HG02642 (cell line): ENCODE measurements around the gene GCNT2.
A peak's percentile ranks its signal among the peaks of the same experiment; 100 is the strongest.
"Not testable (repeated sequence)": the region's sequence is repeated elsewhere in the genome, so short reads cannot be mapped to it uniquely, and the experiment has no call there.

Experiments used
- ATAC-seq: cut with Tn5 transposase; IDR thresholded peaks from one replicate; pipeline ENCODE4 v1.9.1; 2021; ENCODE audit warnings: mild to moderate bottlenecking; ENCODE audit not compliant: unreplicated experiment, poor library complexity

The GCNT2 gene

DNA sequence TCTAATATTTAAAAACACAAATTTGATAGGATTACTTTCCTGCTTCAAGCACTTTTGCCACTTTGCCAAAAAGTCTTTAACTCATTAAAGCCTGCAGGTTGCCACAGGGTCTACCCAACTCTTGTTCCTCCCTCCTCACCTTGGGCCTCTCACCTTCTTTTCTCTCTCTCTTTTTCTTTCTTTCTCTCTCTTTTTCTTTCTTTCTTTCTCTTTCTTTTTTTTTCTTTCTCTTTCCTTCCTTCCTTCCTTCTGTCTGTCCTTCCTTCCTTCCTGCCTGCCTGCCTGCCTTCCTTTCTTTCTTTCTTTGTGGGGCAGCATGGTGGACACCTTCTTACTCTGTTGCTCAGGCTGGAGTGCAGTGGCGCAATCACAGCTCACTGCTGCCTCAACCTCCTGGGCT is 123.1 kb downstream of the GCNT2 start:
- no peak for ATAC-seq

DNA sequence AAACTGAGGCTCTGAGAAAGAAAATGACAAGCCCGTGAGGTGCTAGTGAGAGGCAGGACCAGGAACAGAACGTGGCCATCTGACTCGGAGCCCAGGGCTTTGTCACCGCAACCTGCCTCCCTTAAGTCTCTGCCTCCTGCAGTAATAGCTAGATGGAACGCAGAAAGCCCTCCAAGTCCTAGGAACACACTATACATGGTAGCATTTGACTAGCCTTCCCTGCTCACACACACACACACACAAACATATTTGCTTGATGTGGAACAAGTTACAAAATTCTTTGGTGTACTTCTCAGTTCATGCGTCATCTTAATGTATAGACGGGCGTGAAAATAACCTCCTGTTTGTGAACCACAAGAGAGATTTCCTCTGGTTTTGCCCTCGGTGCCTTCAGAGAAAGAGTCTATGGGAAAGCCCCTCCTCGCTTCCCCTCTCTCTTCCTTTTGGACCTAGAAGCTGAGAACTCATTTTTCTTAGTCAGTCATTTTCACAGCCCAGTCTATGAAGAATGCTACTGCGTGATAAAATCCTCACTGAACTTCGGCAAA is 134.4 kb downstream of the GCNT2 start:
- ATAC-seq: peak; percentile 41

DNA sequence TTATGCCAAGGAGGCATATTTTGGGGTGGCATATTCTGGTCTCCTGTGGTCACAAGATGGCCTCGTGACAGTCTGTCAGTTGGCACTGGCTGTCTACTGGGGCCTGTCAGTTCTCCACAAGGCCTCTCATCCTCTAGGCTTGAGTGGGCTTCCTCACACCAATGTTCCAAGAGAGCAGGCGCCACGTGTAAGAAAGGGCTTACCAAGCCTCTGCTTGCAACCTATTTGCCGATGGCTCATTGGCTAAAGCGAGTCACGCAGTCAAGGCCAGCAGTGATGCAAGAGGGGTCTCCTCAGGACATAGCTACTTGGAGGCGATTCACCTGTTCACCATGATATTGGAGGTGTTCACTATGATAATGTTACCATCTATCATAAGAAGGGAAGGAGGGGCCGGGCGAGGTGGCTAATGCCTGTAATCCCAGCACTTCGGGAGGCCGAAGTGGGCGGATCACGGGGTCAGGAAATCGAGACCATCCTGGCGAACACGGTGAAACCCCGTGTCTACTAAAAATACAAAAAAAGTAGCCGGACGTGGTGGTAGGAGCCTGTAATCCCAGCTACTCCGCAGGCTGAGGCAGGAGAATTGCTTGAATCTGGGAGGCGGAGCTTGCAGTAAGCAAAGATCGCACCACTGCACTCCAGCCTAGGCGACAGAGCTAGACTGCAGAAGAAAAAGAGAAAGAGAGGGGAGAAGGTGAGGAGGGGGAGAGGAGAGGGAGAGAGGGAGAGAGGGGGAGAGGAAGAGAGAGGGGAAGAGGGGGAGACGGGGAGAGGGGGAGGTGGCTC is 138.0 kb downstream of the GCNT2 start:
- ATAC-seq: no peak

DNA sequence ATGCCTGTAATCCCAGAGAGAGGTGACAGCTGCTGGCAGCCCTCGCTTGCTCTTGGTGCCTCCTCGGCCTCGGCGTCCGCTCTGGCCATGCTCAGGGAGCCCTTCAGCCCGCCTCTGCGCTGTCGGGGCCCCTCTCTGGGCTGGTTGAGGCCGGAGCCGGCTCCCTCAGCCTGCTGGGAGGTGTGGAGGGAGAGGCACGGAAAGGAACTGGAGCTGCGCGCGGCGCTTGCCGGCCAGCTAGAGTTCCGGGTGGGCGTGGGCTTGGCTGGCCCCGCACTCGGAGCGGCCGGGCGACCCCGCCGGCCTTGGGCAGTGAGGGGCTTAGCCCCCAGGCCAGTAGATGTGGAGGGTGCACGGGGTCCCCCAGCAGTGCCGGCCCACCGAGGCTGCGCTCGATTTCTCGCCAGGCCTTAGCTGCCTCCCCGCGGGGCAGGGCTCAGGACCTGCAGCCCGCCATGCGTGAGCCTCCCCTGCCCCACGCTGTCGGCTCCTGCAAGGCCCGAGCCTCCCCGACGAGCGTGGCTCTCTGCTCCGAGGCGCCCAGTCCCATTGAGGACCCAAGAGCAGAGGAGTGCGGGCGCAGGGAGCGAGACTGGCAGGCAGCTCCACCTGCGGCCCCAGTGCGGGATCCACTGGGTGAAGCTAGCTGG is 138.7 kb downstream of the GCNT2 start:
- ATAC-seq: no peak

DNA sequence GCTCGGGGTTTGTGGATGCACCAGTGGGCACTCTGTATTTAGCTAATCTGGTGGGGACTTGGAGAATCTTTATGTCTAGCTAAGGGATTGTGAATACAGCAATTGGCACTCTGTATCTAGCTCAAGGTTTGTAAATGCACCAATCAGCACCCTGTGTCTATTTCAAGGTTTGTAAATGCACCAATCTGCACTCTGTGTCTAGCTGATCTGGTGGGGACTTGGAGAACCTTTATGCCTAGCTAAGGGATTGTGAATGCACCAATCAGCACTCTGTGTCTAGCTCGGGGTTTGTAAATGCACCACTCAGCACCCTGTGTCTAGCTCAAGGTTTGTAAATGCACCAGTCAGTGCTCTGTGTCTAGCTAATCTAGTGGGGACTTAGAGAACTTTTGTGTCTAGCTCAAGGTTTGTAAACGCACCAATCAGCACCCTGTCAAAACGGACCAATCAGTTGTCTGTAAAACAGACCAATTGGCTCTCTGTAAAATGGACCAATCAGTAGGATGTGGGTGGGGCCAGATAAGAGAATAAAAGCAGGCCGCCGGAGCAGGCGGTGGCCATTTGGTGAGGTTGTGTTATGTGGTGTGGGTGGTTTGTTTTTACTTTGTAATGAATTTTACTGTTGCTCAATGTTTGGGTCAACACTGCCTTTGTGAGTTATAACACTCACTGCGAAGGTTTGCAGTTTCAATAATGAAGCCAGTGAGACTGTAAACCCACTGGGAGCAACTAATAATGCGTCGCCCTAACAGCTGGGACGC is 139.5 kb downstream of the GCNT2 start:
- not testable (repeated sequence) for ATAC-seq

DNA sequence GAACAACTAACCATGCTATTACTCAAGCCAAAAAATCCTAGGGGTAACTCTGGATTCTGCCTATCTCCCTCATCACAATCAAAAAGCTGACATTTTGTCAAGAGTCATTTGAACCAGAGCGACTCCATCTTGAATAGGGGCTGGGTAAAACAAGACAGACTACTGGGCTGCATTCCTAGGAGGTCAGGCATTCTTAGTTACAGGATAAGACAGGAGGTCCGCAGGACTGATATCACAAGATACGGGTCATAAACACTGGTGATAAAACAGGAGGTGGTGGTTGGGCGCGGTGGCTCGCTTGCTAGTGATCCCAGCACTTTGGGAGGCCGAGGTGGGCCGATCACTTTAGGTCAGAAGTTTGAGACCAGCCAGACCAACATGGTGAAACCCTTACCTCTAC is 141.1 kb downstream of the GCNT2 start:
- ATAC-seq: no peak

DNA sequence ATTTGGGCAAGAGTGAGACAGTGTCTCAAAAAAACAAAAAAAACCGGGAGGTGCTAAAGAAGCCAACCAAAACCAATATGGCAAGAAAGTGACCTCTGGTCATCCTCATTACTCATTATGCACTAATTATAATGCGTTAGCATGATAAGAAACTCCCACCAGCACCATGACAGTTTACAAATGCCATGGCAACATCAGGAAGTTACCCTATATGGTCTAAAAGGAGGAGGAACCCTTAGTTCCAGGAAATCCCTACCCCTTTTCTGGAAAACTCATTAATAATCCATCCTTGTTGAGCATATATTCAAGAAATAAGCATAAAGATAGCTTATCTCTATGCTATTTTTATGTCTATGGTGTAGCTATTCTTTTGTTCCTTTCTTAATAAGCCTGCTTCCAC is 141.6 kb downstream of the GCNT2 start:
- ATAC-seq: no peak

DNA sequence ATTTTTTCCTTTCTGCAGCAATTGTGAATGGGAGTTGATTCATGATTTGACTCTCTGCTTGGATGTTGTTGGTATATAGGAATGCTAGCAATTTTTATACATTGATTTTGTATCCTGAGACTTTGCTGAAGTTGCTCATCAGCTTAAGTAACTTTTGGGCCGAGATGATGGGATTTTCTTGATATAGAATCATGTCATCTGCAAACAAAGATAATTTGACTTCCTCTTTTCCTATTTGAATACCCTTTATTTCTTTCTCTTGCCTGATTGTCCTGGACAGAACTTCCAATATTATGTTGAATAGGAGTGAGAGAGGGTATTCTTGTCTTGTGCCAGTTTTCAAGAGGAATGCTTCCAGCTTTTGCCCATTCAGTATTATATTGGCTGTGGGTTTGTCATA is 144.4 kb downstream of the GCNT2 start:
- ATAC-seq: not testable (repeated sequence)

DNA sequence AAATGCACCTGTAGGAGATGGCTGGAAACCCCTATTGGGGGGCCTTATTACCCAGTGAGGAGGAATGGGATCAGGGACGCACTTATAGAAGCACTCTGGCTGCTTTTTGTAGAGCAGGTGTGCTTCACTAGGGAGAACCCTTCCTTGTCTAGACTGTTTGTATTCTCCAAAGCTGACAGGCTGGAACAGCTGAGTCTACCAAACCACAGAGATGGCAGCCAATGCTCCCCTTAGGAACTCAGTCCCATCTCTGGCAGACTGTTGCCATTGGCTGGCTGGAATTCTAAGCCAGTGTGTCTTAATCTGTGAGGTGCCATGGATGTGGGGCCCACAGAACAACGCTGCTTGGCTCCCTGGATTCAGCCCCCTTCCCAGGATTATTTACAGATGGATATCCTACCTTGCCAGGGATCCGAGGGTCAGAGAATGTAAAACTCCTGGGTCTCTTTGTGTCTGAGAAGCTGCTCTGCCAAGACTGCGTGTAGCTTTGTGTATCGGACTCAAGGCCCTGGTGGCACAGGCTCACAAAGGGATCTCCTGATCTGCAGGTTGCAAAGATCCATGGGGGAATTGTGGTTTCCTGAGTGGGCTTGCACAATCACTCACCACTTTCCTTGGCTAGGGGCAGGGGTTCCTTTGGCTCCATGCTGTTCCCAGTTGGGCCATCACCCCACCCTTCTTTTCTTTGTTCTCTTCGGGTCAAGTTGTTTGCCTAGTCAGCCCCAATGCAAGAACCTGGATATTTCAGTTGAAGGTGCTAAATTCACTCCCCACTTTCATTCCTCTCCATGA is 147.2 kb downstream of the GCNT2 start:
- no peak for ATAC-seq

DNA sequence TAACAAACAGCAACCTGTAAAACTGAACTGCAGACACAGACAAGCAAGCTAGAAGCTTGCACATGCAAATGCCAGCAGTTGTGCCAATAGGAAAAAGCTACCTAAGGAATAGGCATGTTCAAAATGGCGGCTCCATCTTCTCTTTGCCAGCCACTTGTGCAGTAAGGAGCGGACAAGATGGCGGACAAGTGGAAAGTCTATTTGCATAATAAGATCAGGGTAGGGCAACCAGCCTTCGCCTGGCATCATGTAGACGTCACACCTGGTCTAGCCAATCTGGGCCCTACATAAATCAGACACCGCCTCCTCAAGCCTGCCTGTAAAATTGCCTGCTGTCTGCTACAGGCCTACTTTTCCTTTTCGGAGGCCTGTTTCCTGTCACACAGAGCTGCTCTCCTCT is 155.3 kb downstream of the GCNT2 start:
- no peak for ATAC-seq

DNA sequence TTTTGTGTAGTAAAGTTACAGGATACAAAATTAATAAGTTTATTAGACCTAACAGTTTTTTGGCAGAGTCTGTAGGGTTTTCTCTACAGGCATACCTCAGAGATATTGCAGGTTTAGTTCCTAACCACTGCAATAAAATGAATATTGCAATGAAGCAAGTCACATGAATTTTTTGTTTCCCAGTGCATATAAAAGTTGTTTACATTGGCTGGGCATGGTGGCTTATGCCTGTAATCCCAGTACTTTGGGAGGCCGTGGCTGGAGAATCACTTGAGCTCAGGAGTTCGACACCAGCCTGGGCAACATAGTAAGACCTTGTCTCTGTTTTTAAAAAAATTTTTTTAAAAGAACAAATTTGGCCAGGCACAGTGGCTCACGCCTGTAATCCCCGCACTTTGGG is 157.3 kb downstream of the GCNT2 start:
- ATAC-seq: no peak
